ENCODE data around the gene IGF1. TPM values are rescaled to one million over a fixed set of nuclear protein-coding genes. Genes with fewer than 3 reads are reported as not detected.

Gene IGF1
- total RNA-seq, 1 experiment from 2014 or later = not detected

- Histone ChIP-seq H3K79me2 (ENCODE audit: low read length) (no peaks in the 10 kb centered on the region), H3K4me2 (ENCODE audit: low read depth, low read length, poor library complexity, severe bottlenecking) (no peak overlapping the region), H4K20me1 (ENCODE audit: insufficient read depth, low read depth, low read length) (no peaks in the 10 kb centered on the region), H3K9ac (ENCODE audit: low read length) (no peak overlapping the region), H3K27ac (ENCODE audit: low read length) (no peak overlapping the region), H3K9me3 (ENCODE audit: low read length) (no peaks in the 10 kb centered on the region), H3K27me3 (ENCODE audit: low read length) (no peaks in the 10 kb centered on the region), H3K4me1 (ENCODE audit: low read length) (peaks cover 1% of the 10 kb centered on the region), H3K36me3 (ENCODE audit: insufficient read depth, low read length) (no peaks in the 10 kb centered on the region), H3K4me3 (ENCODE audit: low read length) (no peak overlapping the region), H2AFZ (ENCODE audit: low read length) (no peak overlapping the region), H3K9me2 (replicated peaks; ENCODE audit: insufficient read depth, low read length) (no peaks in the 10 kb centered on the region)
- no peak for DNase-seq
These were observed 55.0 kb downstream of the IGF1 start for GRCh38 chr12:102425109-102426039.

- H3K36me3 ChIP-seq (ENCODE audit: insufficient read depth, low read length) = no peaks in the 10 kb centered on the region
- no peaks in the 10 kb centered on the region for H3K9me3 ChIP-seq (ENCODE audit: low read length)
- H3K27ac ChIP-seq (ENCODE audit: low read length) = no peak overlapping the region
- H3K27me3 ChIP-seq (ENCODE audit: low read length) = no peaks in the 10 kb centered on the region
- no peaks in the 10 kb centered on the region for H3K79me2 ChIP-seq (ENCODE audit: low read length)
- no peak overlapping the region for H2AFZ ChIP-seq (ENCODE audit: low read length)
- H3K9ac ChIP-seq (ENCODE audit: low read length) = no peak overlapping the region
- peaks cover 8% of the 10 kb centered on the region for H3K4me1 ChIP-seq (ENCODE audit: low read length)
- no peak overlapping the region for H3K4me2 ChIP-seq (ENCODE audit: low read depth, low read length, poor library complexity, severe bottlenecking)
- DNase-seq = no peak
- no peak overlapping the region for H3K4me3 ChIP-seq (ENCODE audit: low read length)
- no peaks in the 10 kb centered on the region for H3K9me2 ChIP-seq (replicated peaks; ENCODE audit: insufficient read depth, low read length)
- H4K20me1 ChIP-seq (ENCODE audit: insufficient read depth, low read depth, low read length) = no peaks in the 10 kb centered on the region
These were observed 56.9 kb downstream of the IGF1 start for GRCh38 chr12:102423462-102423861.

GRCh38 chr12:102421802-102422583 lies 58.4 kb downstream of the IGF1 start:
- DNase-seq = no peak
- H2AFZ ChIP-seq (ENCODE audit: low read length) = no peak overlapping the region
- no peak overlapping the region for H3K27ac ChIP-seq (ENCODE audit: low read length)
- no peak overlapping the region for H3K4me3 ChIP-seq (ENCODE audit: low read length)
- no peaks in the 10 kb centered on the region for H4K20me1 ChIP-seq (ENCODE audit: insufficient read depth, low read depth, low read length)
- H3K4me1 ChIP-seq (ENCODE audit: low read length) = peaks cover 8% of the 10 kb centered on the region
- H3K9me2 ChIP-seq (replicated peaks; ENCODE audit: insufficient read depth, low read length) = no peaks in the 10 kb centered on the region
- no peak overlapping the region for H3K9ac ChIP-seq (ENCODE audit: low read length)
- no peak overlapping the region for H3K4me2 ChIP-seq (ENCODE audit: low read depth, low read length, poor library complexity, severe bottlenecking)
- H3K9me3 ChIP-seq (ENCODE audit: low read length) = no peaks in the 10 kb centered on the region
- H3K27me3 ChIP-seq (ENCODE audit: low read length) = no peaks in the 10 kb centered on the region
- no peaks in the 10 kb centered on the region for H3K79me2 ChIP-seq (ENCODE audit: low read length)
- H3K36me3 ChIP-seq (ENCODE audit: insufficient read depth, low read length) = no peaks in the 10 kb centered on the region

- no peaks in the 10 kb centered on the region for H3K9me3 ChIP-seq (ENCODE audit: low read length)
- DNase-seq = no peak
These were observed 61.1 kb downstream of the IGF1 start for GRCh38 chr12:102419094-102419764.

GRCh38 chr12:102417055-102417454 lies 63.3 kb downstream of the IGF1 start:
- DNase-seq = no peak
- Histone ChIP-seq H4K20me1 (ENCODE audit: insufficient read depth, low read depth, low read length) (no peaks in the 10 kb centered on the region), H3K9ac (ENCODE audit: low read length) (no peak overlapping the region), H3K4me1 (ENCODE audit: low read length) (peaks cover 8% of the 10 kb centered on the region), H3K9me3 (ENCODE audit: low read length) (no peaks in the 10 kb centered on the region), H3K27me3 (ENCODE audit: low read length) (no peaks in the 10 kb centered on the region), H3K4me3 (ENCODE audit: low read length) (no peak overlapping the region), H2AFZ (ENCODE audit: low read length) (no peak overlapping the region), H3K79me2 (ENCODE audit: low read length) (no peaks in the 10 kb centered on the region), H3K36me3 (ENCODE audit: insufficient read depth, low read length) (no peaks in the 10 kb centered on the region), H3K4me2 (ENCODE audit: low read depth, low read length, poor library complexity, severe bottlenecking) (no peak overlapping the region), H3K9me2 (replicated peaks; ENCODE audit: insufficient read depth, low read length) (no peaks in the 10 kb centered on the region), H3K27ac (ENCODE audit: low read length) (no peak overlapping the region)

More at GRCh38 chr12:102419094-102419764, 61.1 kb downstream of the IGF1 start:
- Histone ChIP-seq H3K4me3 (ENCODE audit: low read length) (no peak overlapping the region), H3K9ac (ENCODE audit: low read length) (no peak overlapping the region), H3K27me3 (ENCODE audit: low read length) (no peaks in the 10 kb centered on the region), H3K79me2 (ENCODE audit: low read length) (no peaks in the 10 kb centered on the region), H2AFZ (ENCODE audit: low read length) (no peak overlapping the region), H3K4me1 (ENCODE audit: low read length) (peaks cover 8% of the 10 kb centered on the region), H3K27ac (ENCODE audit: low read length) (no peak overlapping the region), H4K20me1 (ENCODE audit: insufficient read depth, low read depth, low read length) (no peaks in the 10 kb centered on the region), H3K4me2 (ENCODE audit: low read depth, low read length, poor library complexity, severe bottlenecking) (no peak overlapping the region), H3K9me2 (replicated peaks; ENCODE audit: insufficient read depth, low read length) (no peaks in the 10 kb centered on the region), H3K36me3 (ENCODE audit: insufficient read depth, low read length) (no peaks in the 10 kb centered on the region)

GRCh38 chr12:102415515-102415914 lies 64.8 kb downstream of the IGF1 start:
- no peaks in the 10 kb centered on the region for H3K79me2 ChIP-seq (ENCODE audit: low read length)
- no peak overlapping the region for H3K27ac ChIP-seq (ENCODE audit: low read length)
- peaks cover 8% of the 10 kb centered on the region for H3K4me1 ChIP-seq (ENCODE audit: low read length)
- no peak overlapping the region for H3K4me3 ChIP-seq (ENCODE audit: low read length)
- H3K36me3 ChIP-seq (ENCODE audit: insufficient read depth, low read length) = no peaks in the 10 kb centered on the region
- H3K27me3 ChIP-seq (ENCODE audit: low read length) = no peaks in the 10 kb centered on the region
- no peaks in the 10 kb centered on the region for H3K9me3 ChIP-seq (ENCODE audit: low read length)
- H3K9me2 ChIP-seq (replicated peaks; ENCODE audit: insufficient read depth, low read length) = no peaks in the 10 kb centered on the region
- DNase-seq = no peak
- no peak overlapping the region for H3K9ac ChIP-seq (ENCODE audit: low read length)
- H3K4me2 ChIP-seq (ENCODE audit: low read depth, low read length, poor library complexity, severe bottlenecking) = no peak overlapping the region
- H4K20me1 ChIP-seq (ENCODE audit: insufficient read depth, low read depth, low read length) = no peaks in the 10 kb centered on the region
- H2AFZ ChIP-seq (ENCODE audit: low read length) = no peak overlapping the region

- H3K27ac ChIP-seq (ENCODE audit: low read length) = no peak overlapping the region
- DNase-seq = no peak
- no peaks in the 10 kb centered on the region for H3K4me1 ChIP-seq (ENCODE audit: low read length)
- no peaks in the 10 kb centered on the region for H3K9me2 ChIP-seq (replicated peaks; ENCODE audit: insufficient read depth, low read length)
- no peaks in the 10 kb centered on the region for H3K79me2 ChIP-seq (ENCODE audit: low read length)
- H2AFZ ChIP-seq (ENCODE audit: low read length) = no peak overlapping the region
- H3K9me3 ChIP-seq (ENCODE audit: low read length) = no peaks in the 10 kb centered on the region
- H3K36me3 ChIP-seq (ENCODE audit: insufficient read depth, low read length) = no peaks in the 10 kb centered on the region
- no peak overlapping the region for H3K4me3 ChIP-seq (ENCODE audit: low read length)
- no peak overlapping the region for H3K9ac ChIP-seq (ENCODE audit: low read length)
- no peak overlapping the region for H3K4me2 ChIP-seq (ENCODE audit: low read depth, low read length, poor library complexity, severe bottlenecking)
- no peaks in the 10 kb centered on the region for H3K27me3 ChIP-seq (ENCODE audit: low read length)
- H4K20me1 ChIP-seq (ENCODE audit: insufficient read depth, low read depth, low read length) = no peaks in the 10 kb centered on the region
These were observed 67.0 kb downstream of the IGF1 start for GRCh38 chr12:102413396-102413795.

GRCh38 chr12:102410511-102410910 lies 69.9 kb downstream of the IGF1 start:
- Histone ChIP-seq H2AFZ (ENCODE audit: low read length) (no peak overlapping the region), H3K9me2 (replicated peaks; ENCODE audit: insufficient read depth, low read length) (no peaks in the 10 kb centered on the region), H3K9ac (ENCODE audit: low read length) (no peak overlapping the region), H3K4me1 (ENCODE audit: low read length) (no peaks in the 10 kb centered on the region), H4K20me1 (ENCODE audit: insufficient read depth, low read depth, low read length) (no peaks in the 10 kb centered on the region), H3K27me3 (ENCODE audit: low read length) (no peaks in the 10 kb centered on the region), H3K4me3 (ENCODE audit: low read length) (no peak overlapping the region), H3K36me3 (ENCODE audit: insufficient read depth, low read length) (no peaks in the 10 kb centered on the region), H3K79me2 (ENCODE audit: low read length) (no peaks in the 10 kb centered on the region), H3K27ac (ENCODE audit: low read length) (no peak overlapping the region), H3K9me3 (ENCODE audit: low read length) (no peaks in the 10 kb centered on the region), H3K4me2 (ENCODE audit: low read depth, low read length, poor library complexity, severe bottlenecking) (no peak overlapping the region)
- no peak for DNase-seq
